OCI-LY1 (cell line): ENCODE measurements around the gene DPH7.

Source experiments
- CTCF ChIP-seq: fragments of 200-600 bp; sonication (generic), shearing (Covaris generic); IDR thresholded peaks from 2 replicates; pipeline ENCODE4 v1.5.1; 2017; ENCODE audit warnings: mild to moderate bottlenecking, antibody characterized with exemption, low read length, moderate library complexity, mixed read lengths
- EZH2 ChIP-seq: fragments of 200-600 bp; sonication (generic), shearing (Covaris generic); IDR thresholded peaks from 2 replicates; pipeline ENCODE4 v1.8.0; 2017; ENCODE audit warnings: borderline replicate concordance, mixed run types, mild to moderate bottlenecking, antibody characterized with exemption, low read length, moderate library complexity, mixed read lengths

GRCh38 chr9:137607141-137607857, 28.6 kb upstream of the DPH7 start:
- TF ChIP-seq CTCF = no peak
- TF ChIP-seq EZH2 = no peak
